COLO829 (cell line): ENCODE measurements around the gene PRKN.
"Not testable (repeated sequence)": the region's sequence is repeated elsewhere in the genome, so short reads cannot be mapped to it uniquely, and the experiment has no call there.

Experiments used
- DNase-seq: peaks from one replicate; pipeline ENCODE4 v3.0.0; 2012; ENCODE audit warnings: low spot score

Gene PRKN

DNA sequence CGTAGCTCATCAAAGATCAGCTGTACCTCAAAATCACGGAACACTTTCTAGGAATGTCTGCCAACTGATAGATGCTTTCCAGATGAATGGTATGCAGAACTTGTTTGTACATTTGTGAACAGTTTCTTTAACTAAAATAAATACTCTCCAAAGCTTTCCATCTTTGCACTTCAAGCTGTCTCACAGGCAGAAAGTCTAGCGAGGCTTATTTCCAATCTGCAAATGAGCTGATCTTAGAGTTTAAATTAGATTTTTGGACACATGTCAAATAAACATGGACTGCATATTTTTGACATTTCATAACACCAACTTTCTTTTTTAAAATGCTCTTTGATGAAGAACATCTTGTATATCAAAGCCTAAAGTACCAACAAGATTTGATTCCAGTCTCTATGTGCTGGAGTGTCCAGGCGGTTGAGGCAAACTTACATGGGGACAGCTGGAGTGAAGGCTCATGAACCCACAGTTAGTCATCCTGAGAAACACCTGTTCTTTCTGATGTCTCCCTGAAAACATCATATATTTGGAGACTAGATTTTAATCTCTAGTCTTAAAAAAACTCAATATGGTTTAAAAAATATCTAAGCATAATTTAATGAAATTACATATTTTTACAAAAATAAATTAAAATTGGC is 1185.1 kb downstream of the PRKN start:
- no peak for DNase-seq

DNA sequence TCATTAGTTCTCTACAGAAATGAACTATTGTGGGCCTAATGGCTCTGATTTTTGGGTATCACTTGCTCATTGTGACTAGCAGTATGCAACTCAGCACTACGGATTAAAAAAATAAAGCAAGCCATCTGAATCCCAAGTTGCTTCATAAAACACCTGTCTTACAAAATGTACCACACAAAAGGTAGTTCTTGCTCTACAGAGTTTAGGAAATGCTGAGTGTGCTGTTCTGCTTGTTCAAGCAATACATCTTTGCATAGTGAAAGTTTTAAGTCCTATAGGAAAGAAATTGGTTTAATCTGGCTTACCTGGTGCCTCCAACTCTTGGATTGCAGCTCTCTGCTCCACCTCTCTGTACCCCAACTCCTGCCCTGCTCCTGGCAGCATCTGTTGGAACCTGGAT is 1187.0 kb downstream of the PRKN start:
- DNase-seq = no peak

DNA sequence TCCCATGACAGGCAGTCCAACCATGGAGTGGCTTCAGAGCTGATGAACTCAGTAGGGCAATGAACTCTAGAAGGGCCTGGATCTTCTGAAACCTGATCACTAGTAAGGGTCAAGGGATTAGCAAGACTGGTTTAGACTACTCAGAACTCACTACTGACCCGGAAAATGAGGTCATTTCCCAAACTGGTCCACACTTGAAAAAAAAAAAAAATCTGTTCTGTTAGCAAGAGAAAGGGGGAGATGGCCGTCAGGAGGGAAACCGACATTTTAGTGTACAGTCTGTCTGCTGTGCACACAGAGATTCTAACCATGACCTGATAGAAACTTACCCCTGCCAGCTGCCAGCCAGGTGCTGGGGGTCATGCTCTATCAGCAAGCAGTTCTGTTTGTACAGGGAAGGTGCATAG is 1191.3 kb downstream of the PRKN start:
- DNase-seq = no peak

DNA sequence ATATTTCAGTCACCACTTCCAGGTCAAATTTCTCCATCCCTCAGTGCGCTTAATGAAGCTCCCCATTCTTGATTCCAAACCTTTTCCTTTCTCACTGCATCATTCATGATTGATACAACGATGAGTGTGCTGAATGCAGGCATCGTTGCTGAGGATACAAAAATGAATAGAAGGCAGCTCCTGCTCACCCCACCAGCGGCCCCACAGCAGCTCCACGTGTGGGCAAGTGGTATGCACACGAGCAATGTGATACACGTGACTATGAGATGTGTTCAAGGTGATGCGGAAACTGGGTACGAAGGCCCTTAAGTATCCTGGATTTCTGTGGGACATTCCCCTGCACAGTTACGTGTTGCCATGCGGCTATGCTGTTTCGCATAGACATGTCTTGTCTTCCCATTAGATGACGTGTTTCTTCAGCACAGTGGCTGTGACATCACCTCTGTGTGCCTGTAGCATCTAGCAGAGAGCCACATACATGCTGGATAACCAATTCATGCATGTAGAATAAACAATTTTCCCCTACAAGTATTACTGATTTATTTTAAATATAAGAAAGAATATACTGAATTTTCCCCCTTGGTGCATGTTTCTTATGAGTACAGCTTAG is 1193.2 kb downstream of the PRKN start:
- no peak for DNase-seq

DNA sequence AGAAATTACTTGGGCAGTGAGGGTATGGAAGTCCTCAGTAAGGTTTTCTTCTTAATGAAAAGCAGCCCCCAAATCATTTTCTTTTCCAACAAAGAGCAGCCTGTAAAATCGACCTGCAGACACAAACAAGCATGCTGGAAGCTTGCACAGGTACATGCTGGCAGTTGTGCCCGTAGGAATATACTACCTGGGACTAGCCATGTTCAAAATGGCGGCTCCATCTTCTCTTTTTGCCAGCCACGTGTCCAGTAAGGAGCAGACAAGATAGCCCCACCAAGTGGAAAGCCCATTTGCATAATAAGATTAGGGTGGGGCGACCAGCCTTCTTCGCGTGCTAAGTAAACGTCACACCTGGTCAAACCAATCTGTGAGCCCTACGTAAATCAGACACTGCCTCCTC is 1194.3 kb downstream of the PRKN start:
- no peak for DNase-seq

DNA sequence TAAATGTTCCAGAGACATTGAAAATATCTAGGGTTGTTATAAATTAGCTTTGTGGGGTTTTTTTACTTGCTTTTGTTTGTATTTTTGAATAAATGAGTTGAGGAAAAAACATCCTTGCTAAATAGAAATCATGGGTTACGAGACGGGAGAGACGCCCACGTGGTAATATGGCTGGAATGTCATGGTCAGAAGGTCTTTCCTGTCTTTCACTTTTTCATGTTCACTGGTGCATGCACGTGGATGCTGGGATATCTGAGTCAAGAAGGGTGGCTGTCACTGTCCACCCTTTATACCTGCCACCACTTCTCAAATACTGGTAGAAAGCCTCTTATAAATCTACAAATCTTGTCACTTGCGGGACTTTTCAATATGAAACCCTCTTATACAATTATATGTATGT is 1195.0 kb downstream of the PRKN start:
- no peak for DNase-seq

DNA sequence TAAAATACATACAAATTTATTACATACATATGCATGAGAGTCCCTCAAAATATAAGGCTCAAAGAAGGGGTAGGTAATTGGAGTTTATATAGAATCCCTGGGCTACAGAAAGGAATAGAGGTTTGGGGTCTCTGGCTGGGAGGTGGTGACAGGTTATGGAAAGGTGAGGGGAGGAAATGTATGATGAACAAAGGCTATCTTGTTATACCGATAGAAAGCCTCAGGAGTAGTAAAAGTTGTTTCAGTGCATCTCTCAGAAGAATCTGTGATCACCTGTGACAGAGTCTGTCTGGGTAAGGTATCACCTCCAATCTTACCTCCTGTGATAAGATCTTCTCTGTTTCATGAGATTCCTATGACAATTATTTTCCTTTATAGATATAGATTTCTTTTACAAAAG is 1200.8 kb downstream of the PRKN start:
- DNase-seq = no peak

DNA sequence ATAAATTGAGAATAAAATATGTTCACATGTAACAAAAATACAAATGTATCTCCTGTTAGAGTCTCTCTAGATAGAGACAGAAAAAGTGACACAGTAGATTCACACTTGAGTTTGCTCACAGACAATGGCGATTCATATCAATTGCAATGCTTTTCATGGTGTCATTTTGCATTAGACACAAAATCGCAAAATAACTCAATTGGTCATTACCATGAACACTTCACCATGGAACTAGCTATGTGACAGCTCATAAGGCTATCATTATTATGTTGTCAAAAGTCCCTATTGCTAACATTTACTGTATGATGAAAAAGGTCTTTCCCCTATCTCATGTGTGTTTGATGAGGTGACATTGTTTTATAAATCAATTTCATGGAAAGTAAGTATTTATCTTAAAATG is 1204.2 kb downstream of the PRKN start:
- no peak for DNase-seq

DNA sequence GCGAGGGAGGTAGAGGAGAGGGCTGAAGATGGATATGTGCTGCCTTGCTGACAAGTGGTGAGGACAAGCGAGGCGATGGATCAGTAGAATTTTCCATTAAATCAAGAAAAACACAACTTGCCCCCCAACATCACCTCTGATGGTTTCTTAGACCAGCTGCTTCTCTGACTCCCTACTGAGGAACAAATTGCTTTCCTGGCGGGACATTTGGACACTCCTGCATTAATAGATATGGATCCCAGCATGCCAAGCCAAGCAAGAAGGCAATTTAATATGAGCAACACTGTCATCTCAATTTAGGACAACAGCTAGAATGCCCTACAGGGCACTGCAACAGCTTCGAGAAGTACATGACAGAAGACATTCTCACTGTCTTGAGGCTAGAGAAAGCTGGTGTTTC is 1205.3 kb downstream of the PRKN start:
- no peak for DNase-seq

DNA sequence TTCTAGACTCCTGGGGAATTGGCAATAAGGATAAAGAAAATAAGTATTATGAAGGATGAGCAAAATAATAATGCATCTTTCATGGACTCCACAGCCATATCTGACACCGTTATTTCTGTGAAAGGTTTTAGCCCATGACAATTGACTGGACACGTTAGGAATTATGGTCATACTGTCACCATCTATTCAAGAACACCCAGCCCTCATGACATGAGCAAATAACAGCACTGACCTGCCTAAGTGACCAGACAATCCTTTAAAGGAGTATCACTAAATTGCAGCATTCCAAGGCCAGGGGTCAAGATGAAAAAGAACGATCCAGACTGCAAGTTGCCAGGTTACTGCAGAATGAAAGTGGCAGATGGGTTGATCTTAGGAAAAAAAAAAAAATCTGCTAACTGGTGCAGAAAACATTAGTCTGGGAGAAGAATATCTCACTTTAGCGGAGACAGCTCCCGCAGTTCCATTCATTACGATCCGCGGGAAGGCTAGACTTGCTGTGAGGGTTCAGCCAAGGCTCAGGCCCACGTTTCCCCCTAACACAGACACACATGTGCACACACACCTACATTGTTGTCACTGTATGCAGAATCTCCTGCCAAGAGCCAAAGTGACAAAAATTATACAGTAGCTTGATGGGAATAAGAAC is 1216.0 kb downstream of the PRKN start:
- no peak for DNase-seq

DNA sequence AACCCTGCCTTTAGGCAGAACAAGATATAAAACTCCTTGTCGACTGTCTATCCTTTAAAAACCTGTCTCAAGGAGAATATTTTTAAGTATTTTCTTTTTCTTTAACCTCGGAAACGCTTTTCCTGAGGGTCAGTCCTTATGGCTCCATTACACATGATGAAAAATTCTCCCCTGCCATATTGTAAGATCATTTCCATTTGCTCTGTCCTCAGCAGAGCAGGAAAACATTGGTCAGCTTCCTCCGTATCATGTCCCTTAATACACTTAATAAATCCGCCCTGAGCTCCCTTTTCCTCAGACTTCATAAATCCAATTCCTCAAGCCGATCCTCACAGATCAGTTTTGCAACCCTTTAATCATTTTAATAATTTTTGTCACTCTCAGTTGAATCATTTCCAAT is 1219.2 kb downstream of the PRKN start:
- no peak for DNase-seq

DNA sequence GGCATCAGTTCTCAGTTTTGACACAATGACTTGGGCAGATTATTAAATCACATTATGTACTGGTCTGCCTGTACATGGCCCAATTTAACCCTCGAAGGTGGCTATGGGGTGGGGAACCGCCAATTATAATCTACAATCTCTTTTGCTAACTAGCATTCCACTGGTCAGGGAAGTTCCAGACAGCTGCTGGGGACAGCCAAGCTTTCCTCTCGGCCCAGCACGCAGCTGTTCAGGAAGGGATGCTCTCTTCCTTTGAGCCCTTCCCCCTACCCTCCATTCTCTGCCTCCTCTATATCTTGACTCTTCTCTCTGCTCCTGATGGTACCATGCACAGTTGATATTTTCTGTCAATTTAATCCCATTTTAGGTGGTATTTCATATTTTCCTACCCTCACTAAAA is 1220.2 kb downstream of the PRKN start:
- DNase-seq = no peak

DNA sequence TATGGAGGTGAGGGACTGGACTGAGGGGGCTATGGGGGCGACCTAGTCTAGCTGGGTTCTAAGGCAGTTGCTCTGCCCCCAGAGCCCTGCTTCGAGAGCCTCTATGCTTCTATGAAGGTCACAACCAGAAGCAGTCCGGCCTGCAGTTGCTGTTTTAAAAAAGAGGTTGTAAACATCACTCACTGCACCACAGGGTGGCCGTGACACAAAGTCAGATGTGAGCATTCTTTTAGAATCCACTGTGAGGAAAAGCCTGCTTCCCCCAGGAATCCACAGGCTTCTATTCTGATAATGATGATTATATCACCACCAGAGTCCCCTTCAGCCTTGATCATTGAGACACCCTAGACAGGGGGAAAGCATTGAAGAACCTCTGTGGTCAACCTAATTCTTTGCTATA is 1224.0 kb downstream of the PRKN start:
- DNase-seq = no peak

DNA sequence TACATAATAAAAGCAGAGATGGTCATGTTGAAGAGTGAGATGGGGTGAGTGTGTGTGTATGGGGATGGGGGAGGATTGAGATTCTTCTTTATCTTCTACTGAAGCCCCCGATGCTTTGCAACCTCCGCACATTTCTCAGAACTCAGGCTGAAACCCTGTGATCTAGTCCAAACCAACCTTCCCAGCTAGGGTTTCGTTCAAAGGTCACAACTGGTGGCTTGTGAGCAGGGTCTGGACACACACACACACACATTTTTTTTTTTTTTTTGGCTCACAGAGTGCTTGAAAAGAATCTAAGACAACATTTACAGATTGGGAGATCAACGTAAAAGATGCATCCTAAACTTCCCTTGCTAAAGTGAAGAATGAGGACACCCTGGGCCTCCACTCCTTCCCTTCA is 1228.7 kb downstream of the PRKN start:
- no peak for DNase-seq

DNA sequence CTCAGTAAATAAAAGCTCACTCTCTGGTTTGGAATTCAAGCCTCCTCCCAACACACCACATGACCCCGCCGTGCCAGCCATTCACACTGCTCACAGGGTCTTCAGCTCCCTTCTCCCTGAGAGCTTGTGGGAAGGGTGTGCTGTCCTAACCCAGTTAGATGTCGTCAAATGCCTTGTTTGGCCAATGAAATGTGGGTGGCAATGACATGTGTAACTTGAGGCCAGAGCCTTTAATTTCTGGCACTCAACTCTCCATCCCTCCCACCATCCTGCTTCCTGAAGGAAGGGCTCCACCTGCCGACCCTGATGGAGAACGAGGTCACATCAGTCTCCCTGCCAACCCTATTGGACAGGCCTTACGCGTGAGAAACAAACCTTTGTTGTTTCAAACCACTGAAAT is 1229.2 kb downstream of the PRKN start:
- DNase-seq = peak; percentile 26

DNA sequence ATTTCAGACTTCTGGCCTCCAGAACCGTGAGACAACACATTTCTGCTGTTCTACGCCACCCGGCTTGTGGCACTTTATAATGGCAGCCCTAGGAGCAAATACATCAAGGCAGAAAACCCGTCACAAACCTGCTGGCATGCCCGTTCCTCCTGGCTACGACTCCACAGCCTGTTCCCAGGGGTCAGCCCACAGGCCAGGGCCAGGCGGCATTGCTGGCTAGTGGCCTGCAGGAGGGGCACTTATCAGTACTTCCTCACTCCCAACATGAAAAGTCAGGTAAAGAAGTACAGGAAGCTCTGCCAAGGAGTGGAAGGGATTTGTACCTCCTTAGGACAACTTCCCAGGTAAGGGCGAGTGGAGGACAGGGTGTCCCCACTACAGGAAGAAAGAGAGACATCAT is 1230.6 kb downstream of the PRKN start:
- no peak for DNase-seq

DNA sequence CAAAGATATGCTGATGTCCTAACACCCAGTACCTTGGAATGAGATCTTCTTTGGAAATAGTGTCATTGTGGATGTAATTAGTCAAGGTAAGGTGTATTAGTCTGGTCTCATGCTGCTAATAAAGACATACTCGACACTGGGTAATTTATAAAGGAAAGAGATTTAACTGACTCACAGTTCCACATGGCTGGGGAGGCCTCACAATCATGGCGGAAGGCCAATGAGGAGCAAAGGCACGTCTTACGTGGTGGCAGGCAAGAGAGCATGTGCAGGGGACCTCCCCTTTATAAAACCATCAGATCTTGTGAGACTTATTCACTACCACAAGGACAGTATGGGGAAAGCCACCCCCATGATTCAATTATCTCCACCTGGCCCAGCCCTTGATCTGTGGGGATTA is 1231.3 kb downstream of the PRKN start:
- not testable (repeated sequence) for DNase-seq

DNA sequence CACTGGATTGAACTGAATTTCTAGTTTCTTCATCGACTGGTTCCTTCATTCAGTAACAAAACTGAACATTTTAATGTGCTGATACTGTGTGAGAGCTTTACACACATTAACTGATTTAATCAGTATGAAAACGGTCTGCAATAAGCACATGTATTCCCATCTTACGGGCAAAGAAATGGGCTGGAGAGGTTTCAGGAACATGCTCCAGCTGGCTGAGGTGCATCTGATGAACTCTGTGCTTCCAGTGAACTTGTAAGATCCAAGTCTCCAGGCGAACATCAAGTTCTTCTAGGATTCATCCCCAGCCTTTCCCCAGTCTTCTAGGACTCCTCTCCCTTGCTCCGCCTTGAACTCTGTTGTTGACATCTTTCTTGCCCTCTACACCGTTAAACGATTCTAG is 1233.0 kb downstream of the PRKN start:
- DNase-seq = no peak

DNA sequence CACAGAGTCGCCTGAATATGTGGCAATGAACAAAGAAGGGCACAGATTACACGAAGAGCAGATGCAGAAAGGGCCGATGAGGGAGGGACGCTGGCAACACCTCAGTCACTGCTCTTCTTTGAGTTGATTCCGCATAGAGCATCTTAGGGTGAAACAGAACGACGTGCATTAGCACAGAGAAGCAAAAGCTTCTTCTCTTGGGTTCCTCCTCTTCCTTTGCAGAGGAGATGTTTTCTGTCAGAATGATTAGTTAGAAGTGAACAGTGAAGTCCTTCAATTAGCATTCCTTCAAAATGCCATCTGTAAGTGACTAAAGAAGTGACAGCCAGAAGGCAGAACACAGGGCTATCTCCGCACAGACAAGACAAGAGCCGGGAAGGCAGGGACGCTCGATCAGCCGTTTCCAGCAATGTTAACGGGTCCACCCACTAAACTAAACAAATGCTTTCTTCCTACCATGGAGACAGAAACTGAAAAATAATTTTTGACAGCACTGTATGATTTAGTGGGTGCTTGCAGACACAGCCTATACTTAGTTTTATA is 1233.9 kb downstream of the PRKN start:
- DNase-seq = no peak

DNA sequence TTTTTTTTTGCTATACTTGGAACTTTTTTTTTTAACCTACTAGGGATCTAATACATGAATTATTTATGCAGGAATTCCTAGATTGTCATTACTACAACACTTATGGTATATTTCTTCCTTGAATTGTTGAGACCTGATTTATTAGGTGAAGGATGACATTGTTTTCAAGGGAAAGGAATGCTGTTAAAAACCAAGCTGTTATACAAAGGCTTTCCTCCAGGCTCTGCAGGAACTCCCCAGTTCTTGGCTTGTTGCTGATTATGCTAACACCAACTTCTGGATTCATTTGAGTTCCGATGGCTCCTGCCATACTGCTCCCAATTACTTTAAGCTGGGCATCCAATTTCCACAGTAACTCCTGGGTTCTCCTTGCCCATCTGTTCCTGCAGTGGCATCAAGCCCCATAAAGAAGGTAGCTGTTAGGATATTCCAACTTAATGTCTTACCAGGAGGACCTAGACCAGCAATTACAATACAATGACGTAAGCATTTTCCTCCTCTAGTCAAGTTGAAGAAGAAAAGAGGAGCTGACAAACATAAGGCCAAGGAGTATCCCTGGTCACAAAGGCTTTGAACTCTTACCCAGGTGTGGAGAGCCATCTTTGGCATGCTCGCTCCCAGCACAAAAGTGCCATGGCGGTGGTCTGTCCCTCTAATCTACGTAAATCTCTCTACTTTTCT is 1237.8 kb downstream of the PRKN start:
- DNase-seq = no peak

DNA sequence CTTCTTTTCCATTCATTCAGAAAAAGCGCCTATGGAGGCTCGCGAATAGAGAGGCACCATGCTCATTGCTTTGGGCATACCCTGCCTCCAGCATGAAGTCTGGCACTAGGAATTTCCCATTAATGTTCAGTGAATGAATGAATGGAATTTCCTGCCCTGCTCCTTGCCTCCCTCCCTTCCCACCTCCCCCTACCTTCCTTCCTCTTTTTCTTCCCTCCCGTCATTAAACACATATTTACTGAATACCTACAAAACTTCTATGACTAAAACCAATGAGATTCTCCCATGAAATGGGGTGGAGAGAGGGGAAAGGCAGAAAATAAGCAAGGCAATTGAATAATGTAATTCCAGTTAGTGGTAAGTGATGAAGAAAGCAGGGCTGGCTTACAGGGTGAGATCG is 1239.9 kb downstream of the PRKN start:
- no peak for DNase-seq

DNA sequence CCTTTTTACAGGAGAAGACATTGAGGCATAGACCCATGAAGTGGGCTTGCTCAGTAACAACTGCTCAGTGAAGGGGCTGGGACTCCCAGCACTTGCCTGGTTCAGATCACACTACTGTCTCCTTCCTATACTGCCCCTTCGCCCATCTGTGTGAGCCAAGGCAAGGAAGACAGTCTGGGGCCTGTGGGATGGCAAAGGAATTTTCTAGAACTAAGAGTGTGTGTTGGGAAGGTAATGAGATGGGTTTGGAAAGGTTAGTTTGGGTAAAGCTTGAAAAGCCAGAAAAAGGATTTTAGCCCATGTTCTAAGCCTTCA is 1240.4 kb downstream of the PRKN start:
- no peak for DNase-seq
